GM19452 (cell line): Measurements from ENCODE around the gene TEKT5.
"Not testable (repeated sequence)": the region's sequence is repeated elsewhere in the genome, so short reads cannot be mapped to it uniquely, and the experiment has no call there.

Source experiments
- ATAC-seq: cut with Tn5 transposase; IDR thresholded peaks from one replicate; pipeline ENCODE4 v1.9.1; 2021; ENCODE audit not compliant: unreplicated experiment

Gene TEKT5

DNA sequence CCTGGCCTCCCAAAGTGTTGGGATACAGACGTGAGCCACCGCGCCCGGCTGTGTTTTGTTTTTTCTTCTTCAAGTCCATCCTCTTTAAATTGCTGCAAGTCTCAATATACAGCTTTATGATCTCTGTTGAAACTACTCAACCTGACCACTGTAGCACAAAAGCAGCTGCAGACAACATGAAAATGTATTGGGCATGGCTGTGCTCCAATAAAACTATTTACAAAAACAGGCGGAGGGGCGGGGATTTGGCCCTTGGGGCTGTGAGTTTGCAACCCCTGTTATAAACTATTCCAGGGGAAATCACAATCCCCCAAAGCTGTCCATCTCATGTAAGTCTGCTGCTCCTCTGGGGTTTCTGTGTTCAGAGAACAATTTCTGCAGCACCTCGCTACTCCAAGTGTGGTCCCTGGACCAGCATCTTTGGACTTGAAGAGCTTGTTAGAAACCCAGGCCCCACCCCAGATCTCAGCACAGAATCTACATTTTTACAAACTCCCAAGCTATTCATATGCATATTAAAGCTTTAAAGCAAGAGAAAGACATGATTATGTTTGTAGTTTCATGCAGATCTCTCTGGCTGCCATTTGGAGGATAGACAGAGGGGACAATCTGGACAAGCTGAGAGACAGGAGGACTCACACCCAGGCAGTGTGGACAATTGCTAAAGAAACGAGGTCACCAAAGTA lies 33.6 kb downstream of the TEKT5 start:
- ATAC-seq = no peak

DNA sequence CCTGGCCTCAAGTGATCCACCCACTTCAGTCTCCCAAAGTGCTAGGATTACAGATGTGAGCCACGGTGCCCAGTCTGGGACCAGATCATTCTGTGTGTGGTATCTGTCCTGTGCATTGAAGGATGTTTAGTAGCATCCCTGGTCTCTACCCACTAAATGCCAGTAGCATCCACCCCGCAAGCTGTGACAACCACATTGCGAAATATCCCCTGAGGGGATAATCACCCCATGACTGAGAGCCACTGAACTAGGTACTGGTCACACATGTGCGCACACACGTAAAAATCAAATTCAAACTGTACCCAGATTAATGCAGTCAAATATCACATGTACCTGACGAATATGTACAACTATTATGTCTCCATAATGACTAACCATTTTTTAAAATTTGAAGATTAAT lies 35.8 kb downstream of the TEKT5 start:
- no peak for ATAC-seq

DNA sequence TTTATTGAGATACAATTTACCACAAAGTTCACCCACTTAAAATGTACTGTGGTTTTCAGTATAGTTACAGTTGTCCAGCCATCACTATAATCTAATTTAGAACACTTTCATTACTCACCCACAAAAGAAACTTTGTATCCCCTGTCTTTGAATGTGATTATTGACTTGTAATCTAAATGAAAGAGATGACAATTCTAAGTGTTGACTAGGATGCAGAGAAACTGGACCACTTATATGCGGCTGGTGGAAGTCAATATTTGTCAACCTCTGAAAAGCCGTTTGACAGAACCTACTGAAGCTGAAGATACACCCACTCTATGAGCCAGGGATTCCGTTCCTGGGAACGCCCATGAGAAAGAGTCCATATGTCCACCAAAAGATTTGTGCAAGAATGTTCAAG lies 36.8 kb downstream of the TEKT5 start:
- ATAC-seq = no peak

DNA sequence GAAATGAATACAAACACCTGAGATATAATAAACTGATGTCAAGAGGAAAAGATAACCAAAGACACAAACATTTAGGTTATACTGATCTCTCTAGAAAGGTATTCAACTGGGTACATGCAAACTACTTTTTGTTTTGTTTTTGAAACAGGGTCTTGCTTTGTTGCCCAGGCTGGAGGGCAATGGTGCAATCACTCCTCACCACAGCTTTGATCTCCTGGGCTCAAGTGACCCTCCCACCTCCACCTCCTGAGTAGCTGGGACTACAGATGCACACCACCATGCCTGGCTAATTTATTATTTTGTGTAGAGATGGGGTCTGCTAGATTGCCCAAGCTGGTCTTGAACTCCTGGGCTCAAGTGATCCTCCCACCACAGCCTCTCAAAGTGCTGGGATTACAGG lies 38.1 kb downstream of the TEKT5 start:
- ATAC-seq = no peak

DNA sequence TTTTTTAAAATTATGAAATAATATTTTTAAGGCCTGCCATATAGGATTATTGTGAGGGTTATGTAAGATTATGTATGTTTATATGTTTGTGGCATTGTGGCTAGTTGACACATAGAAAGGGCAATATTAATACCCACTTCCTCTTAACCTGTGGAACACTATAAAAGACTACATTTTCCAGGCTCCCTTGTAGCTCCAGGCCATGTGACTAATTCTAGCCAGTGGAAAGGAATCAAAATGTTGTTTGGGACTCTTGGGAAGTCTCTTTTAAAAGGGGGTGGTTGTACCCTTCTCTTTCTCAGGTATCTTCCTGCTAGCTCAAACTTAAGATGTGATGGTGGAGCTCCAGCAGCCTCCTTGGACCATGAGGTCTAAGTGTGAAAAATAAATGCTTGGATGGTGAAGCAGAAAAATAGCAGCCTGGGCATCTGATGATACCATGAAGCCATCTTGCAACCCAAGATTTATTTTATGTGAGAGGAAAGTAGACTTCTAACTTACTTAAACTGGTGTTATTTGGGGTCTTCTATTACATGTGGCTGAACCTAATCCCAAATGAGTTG lies 39.2 kb downstream of the TEKT5 start:
- no peak for ATAC-seq

DNA sequence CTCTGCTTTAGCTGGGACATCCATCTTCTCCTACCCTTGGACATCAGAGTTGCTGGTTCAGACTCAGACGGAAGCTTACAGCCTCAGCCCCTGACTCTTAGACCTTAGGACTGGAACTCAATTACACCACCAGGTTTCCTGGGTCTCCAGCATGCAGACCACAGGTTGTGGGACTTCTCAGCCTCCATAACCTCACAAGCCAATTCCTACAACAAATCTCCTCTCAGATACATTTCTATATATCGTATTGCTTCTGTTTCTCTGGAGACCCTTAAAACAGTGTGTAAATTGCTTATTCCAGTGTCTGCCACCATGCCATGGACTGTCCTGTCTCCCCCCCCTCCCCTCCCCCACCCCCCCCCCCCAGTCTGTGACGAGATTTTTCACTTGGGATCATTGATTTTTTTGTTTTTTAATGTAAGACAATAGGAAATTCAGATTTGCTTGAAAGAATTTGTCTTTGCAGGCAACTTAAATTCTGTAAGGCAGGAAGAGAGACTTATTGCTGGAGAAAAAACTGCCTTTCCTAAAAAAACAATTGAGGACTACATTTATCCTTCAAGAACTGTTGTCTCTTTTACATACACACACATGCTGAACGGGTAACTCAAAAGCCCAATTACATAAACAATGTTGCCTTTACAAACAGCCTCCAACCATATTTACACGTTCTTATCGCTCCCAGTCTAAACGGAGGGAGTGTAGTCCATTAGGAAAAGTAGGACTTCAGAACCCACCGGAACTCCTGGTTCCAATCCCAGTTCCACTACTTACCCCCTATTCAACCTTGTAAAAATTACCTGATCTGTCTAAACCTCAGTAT lies 39.9 kb downstream of the TEKT5 start:
- no peak for ATAC-seq

DNA sequence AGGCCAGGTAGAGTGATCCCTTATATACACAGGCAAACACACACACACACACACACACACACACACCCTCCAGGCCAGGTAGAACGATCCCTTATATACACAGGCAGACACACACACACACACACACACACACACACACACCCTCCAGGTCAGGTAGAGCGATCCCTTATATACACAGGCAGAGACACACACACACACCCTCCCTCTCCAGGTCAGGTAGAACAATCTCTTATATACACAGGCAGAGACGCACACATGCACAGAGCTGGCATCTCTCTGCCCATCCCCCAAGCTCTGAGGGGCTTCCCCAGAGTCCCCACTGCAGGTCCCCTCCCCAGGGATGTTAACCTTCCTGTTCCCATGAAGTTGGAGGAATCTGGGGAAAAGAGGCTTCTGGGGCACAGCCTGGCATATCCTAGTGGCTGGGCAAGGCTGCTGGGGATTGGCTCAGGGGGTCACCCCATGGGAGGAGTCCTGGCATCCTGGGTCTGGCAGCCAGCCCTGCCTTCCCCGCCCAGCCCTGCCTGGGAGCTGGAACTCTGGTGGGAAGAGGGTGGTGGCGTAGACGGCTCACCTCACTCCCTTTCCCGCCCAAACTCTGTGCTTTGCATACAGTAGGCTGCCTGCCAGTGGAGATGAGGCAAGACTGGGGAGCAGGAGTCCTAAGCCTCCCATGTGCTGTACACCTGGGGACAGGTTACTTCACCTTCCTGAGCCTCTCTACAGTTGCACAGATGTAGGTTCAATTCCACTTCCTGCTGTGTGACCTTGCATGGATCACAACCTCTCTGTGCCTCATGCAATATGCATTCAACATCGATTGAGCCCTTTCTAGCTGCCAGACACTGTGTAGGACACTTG lies 41.8 kb downstream of the TEKT5 start:
- no peak for ATAC-seq

DNA sequence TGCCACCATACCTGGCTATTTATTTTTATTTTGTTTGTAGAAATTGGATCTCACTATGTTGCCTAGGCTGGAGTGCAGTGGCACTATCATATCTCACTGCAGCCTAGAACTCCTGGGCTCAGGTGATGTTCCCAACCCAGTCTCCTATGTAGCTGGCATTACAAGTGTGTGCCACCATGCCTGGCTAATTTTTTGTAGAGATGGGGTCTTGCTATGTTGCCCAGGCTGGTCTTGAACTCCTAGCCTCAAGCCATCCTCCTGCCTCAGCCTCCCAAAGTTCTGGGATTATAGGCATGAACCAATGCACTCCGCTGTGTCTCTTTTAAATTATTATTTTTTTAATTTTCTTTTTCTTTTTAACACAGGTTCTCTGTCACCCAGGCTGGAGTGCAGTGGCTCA lies 45.6 kb downstream of the TEKT5 start:
- not testable (repeated sequence) for ATAC-seq

DNA sequence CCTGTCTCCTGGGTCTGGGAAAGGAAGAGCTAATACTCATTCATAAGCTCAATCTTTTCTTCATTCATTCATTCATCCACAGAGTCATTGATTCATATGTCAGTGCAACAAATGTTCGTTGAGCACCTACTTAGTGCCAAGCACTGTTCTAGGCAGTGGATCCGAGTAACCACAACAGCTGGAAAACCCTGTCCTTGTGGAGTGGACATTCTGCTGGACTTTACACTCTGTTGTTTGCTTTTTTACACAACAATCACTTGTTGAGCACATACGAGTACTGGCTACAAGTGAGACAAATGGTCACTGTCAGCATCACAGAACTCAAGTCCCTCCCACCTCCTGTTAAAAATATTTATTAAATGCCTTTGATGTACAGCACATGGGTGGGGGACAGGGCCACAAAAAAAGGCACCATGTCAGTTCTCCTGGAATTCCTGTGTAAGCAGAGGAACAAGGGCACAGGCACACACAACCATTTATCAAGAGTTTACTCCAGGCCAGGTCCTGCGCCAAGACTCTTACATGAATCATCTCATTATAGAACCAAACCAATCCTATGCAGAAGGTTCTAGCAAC lies 46.9 kb downstream of the TEKT5 start:
- ATAC-seq = no peak

DNA sequence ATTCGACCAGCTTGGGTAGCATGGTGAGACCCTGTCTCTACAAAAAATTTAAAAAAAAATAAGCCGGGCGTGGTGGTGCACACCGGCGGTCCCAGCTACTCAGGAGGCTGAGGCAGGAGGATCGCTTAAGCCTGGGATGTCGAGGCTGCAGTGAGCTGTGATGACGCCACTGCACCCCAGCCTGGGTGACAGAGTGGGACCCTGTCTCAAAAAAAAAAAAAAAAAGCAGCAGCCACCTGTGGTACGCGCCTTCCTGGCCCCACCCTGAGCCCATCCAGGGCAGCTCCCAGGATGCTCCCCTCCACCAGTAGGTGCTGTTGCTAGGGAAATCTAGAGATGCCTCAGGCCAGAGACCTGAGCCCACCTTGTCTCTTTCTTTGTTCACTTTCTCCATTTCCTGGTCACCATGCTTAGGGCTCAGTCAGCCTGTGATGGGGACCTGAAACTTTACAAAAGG lies 47.4 kb downstream of the TEKT5 start:
- no peak for ATAC-seq

DNA sequence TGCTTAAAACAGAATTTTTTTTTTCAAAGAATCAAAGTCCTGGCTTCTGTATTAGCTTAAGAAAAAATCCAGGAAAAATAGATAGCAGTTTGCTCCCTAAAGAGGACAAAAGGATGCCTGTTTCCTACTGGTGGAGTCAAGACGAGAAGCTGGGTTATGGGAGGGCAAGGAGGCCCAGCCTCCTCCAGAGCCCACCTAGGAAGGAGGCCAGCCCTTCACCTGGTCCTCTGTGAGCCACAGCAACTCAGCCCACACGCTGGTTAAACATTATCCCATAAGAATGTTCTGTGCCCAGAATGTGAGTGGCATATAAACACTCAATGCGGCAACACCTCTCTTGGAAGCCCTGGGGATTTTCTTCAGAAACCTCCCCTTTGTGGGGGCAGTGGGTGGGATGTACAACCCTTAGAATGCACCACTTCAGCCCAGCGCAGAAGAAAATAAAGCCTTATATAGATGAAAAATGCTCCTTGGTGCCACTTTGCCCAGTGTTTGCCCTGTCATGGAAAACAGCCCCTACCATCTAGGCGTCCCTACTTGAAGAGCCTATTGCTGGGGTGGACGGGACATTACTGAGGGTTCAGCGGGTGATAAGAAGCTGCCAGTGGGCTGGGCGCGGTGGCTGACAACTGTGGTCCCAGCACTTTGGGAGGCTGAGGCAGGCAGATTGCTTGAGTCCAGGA lies 48.0 kb downstream of the TEKT5 start:
- ATAC-seq = no peak

DNA sequence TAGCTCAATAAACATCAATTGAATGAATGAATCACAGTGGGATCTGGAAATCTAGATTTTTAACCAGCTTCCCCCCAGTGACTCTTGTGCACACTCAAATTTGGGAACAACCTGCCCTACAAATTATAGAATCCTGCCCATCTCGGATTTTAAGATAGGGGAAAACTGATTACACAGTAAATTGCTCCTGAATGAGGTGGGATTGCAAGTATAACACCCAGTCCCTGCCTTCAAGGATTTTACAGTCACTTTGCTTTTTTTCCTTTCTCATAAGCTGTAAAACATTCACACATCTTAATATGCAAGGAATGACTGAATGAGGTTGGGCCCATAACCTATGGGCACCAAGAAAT lies 48.5 kb downstream of the TEKT5 start:
- no peak for ATAC-seq

DNA sequence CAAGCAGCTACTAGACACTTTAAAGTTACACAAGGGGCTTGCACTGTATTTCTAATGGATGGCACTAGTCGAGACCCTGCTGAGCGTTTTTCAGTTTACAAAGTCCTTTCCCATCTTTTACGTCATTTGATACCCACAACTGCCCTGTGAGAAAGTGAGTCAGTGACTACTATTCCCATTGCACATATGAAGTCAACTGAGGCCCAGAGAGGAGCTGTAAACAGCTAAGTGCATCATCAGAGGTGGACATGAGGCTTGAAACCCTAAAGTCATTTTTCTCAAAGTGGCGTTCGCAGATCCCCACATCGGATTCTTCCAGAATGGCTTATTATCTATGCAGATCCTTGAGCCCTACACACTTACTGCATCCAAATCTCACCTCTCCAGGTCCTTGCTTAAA lies 50.6 kb downstream of the TEKT5 start:
- ATAC-seq = no peak

DNA sequence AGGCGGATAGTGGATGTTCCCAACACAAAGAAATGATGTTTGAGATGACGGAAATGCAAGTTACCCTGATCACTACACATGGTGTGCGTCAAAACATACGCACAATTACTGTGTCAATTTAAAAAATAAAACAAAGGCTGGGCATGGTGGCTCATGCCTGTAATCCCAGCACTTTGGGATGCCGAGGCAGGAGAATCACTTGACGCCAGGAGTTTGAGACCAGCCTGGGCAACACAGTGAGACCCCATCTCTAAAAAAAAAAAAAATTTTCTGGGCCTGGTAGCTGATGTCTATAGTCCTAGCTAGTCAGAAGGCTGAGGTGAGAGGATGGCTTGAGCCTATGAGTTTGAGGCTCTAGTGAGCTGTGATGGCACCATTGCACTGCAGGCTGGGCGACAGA lies 51.8 kb downstream of the TEKT5 start:
- no peak for ATAC-seq

DNA sequence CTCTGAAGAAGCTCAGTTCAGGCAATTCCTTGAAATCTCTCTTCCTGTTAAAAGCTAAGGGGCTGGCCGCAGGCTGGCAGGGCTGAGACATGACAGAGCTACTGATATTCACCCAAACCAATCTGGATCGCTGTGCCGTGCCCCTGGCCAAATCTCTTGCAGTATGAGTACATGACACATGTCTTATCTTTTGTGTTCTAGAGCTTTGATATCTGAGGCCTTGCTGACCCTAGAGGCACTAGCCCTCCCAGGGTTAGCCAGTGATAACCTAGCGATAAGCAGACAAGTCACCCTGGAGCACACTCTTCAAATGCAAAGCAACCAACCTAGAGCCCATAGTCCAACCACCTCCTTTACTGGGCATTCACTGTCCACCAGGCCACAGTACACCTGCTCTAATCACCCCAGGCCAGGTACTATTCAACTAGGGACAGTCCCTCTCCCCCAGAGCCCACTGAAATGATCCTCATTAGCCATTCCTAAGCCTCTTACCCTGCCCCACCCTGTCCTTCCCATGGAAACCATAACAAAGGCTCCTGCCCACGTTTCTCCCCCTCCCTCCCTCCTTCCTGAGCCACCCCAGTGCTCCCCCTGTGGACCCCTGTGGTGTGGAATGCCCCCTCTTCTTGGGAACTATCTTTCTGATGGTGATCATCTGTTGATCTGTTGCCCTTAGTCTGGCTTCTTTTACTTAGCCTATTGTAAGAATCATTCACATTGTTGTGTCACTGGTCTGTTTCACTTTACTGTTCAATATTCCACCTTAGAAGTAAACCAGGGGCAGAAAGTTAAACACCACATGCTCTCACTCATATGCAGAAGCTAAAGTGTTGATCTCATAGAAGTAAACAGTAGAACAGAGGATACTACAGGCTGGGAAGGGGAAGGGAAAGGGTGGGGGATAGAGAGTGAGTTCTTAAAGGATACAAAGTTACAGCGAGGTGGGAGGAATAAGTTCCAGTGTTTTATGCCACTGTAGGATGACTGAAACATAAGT lies 52.5 kb downstream of the TEKT5 start:
- ATAC-seq = no peak

DNA sequence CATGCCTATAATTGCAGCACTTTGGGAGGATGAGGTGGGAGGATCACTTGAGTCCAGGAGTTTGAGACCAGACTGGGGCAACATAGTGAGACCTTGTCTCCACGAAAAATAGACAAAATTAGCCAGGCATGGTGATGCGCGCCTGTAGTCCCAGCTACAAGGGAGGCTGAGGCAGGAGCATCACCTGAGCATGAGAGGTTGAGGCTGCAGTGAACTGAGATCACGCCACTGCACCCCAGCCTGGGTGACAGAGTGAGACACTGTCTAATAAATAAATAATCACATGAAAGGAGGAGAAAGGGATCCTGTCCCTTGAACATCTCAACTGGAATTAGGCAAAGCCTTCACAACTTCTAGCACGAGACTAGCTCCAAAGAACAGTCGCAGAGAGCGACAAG lies 53.2 kb downstream of the TEKT5 start:
- ATAC-seq = no peak

DNA sequence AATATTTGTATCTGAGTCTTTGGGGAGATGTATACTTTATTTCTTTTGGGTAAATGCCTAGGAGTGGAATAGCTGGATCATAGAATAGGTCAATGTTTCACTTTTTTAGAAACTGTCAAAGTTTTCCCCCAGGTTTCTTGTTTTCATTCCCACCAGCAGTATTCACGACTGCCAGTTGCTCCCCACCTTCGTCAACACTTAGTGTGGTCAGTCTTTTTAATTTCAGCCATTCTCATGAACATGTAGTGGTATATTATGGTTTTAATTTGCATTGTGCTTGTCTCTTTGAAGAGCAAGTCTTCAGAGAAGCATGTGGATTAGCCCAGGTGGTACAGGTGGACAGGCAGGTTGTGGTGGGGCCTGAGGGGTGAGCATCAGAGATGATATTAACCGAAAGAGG lies 53.8 kb downstream of the TEKT5 start:
- ATAC-seq = no peak

DNA sequence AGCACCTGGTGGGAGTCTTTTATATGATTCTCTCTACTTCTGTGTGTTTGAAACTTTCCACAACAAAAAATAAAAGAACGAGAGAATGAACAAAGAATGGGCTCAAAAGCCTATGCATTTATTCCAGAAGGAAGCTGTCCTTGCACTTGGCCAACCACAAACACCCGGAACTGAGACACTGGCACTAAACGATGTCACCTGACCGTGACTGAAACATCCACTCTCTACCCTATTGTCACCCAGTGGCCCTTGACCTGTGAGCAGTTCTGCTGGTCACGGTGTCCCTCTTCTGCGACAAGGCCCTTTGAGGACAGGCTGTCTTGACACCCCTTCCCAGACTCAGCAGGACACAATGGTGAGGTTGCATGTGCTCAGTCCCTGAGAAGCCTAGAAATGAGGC lies 56.6 kb downstream of the TEKT5 start:
- ATAC-seq = no peak

DNA sequence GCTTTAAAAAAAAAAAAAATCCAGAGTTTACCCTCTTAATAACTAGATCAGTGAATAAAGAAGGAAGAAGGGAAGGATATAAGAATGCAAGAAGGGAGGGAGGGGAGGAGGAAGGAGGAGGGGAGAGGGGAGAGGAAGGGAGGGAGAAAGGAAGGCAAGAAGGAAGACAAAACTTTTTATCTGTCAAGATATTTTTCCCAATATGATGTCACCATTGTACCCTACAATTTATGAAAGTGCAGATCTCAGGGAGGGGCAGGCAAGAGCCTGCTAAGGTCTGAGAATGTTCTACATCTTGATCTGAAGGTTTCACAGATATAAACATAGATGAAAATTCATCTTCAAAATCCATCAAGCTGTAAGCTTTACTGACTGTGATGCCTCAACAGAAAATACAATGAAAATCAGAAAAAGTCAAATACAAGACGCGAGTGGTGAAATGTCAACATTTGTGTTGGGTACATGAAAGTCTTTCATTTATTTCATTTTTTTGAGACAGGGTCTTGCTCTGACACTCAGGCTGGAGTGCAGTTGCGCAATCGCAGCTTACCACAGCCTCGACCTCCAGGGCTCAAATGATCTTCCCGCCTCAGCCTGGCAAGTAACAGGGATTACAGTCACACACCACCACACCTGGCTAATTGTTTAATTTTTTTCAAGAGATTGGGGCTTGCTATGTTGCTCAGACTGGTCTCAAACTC lies 57.2 kb downstream of the TEKT5 start:
- ATAC-seq = no peak
